Stimulated activated CD8-positive, alpha-beta memory T cell treated with anti-CD3 and anti-CD28 coated beads, Interleukin-7, amount 100 ng/mL, for 48 hours (primary cell): ENCODE data around the gene NIM1K.
"Not testable (repeated sequence)": the region's sequence is repeated elsewhere in the genome, so short reads cannot be mapped to it uniquely, and the experiment has no call there.

ENCODE experiments used
- DNase-seq, 2 donors: peaks; one replicate each; pipeline ENCODE4 v3.0.0-alpha.2; 2020; ENCODE audit warnings: low read depth in 1 of 2; ENCODE audit errors: extremely low read depth in 1 of 2

Gene NIM1K

GRCh38 chr5:43274435-43275114, 82.5 kb downstream of the NIM1K start:
- no peak for DNase-seq

GRCh38 chr5:43275391-43275790, 83.4 kb downstream of the NIM1K start:
- no peak for DNase-seq

GRCh38 chr5:43279548-43280274, 87.7 kb downstream of the NIM1K start:
- no peak for DNase-seq

GRCh38 chr5:43281840-43282658, 90.0 kb downstream of the NIM1K start:
- DNase-seq: peak in 1 of 2 donors; percentile 23

GRCh38 chr5:43286623-43287022, 94.6 kb downstream of the NIM1K start:
- no peak for DNase-seq

GRCh38 chr5:43287493-43287892, 95.5 kb downstream of the NIM1K start:
- no peak for DNase-seq

GRCh38 chr5:43288269-43288831, 96.3 kb downstream of the NIM1K start:
- DNase-seq: no peak

- no peak for DNase-seq
Observed at GRCh38 chr5:43290726-43291125, 98.7 kb downstream of the NIM1K start.

GRCh38 chr5:43294226-43294625, 102.2 kb downstream of the NIM1K start:
- DNase-seq: no peak

GRCh38 chr5:43295202-43295601, 103.2 kb downstream of the NIM1K start:
- DNase-seq: no peak

GRCh38 chr5:43296835-43297234, 104.8 kb downstream of the NIM1K start:
- no peak for DNase-seq

GRCh38 chr5:43298443-43298842, 106.4 kb downstream of the NIM1K start:
- DNase-seq: no peak

- DNase-seq: no peak
Observed at GRCh38 chr5:43300112-43300511, 108.1 kb downstream of the NIM1K start.

- DNase-seq: no peak
Observed at GRCh38 chr5:43301653-43302091, 109.6 kb downstream of the NIM1K start.

GRCh38 chr5:43302481-43302880, 110.5 kb downstream of the NIM1K start:
- no peak for DNase-seq

GRCh38 chr5:43303242-43303641, 111.2 kb downstream of the NIM1K start:
- DNase-seq: no peak

GRCh38 chr5:43304525-43304924, 112.5 kb downstream of the NIM1K start:
- DNase-seq: no peak

- no peak for DNase-seq
Observed at GRCh38 chr5:43305948-43306565, 114.0 kb downstream of the NIM1K start.

GRCh38 chr5:43306954-43307353, 114.9 kb downstream of the NIM1K start:
- DNase-seq: not testable (repeated sequence)

GRCh38 chr5:43309122-43309521, 117.1 kb downstream of the NIM1K start:
- no peak for DNase-seq

GRCh38 chr5:43309637-43310036, 117.6 kb downstream of the NIM1K start:
- DNase-seq: no peak
